Measurements from ENCODE around the gene PTPRN2. TPM values are rescaled to one million over a fixed set of nuclear protein-coding genes. Genes with fewer than 3 reads are reported as not detected.

PTPRN2 gene
- total and polyA plus RNA-seq, 2 donors from 2014 or later = 4.8 to 6.2 TPM

- FAIRE-seq = no peak
Measured at GRCh38 chr7:158487631-158488151, 99.9 kb downstream of the PTPRN2 start.

GRCh38 chr7:158486919-158487318 is 100.7 kb downstream of the PTPRN2 start:
- no peaks in the 10 kb centered on the region for H3K4me1 ChIP-seq (ENCODE audit: control insufficient read depth in 2 of 3, insufficient read depth in 2 of 3, low read depth in 1 of 3, low read length in 3 of 3)
- no peaks in the 10 kb centered on the region for H3K36me3 ChIP-seq (ENCODE audit: control insufficient read depth in 2 of 3, insufficient read depth in 3 of 3, low read length in 3 of 3)
- TF ChIP-seq, protein P1, sequence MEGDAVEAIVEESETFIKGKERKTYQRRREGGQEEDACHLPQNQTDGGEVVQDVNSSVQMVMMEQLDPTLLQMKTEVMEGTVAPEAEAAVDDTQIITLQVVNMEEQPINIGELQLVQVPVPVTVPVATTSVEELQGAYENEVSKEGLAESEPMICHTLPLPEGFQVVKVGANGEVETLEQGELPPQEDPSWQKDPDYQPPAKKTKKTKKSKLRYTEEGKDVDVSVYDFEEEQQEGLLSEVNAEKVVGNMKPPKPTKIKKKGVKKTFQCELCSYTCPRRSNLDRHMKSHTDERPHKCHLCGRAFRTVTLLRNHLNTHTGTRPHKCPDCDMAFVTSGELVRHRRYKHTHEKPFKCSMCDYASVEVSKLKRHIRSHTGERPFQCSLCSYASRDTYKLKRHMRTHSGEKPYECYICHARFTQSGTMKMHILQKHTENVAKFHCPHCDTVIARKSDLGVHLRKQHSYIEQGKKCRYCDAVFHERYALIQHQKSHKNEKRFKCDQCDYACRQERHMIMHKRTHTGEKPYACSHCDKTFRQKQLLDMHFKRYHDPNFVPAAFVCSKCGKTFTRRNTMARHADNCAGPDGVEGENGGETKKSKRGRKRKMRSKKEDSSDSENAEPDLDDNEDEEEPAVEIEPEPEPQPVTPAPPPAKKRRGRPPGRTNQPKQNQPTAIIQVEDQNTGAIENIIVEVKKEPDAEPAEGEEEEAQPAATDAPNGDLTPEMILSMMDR (IDR thresholded peaks at IDR 0.05; ENCODE audit: borderline replicate concordance, extremely low read depth, insufficient read depth) = no peak
- no peak for FAIRE-seq
- no peak overlapping the region for H3K4me3 ChIP-seq (ENCODE audit: low read length in 3 of 3)
- no peak overlapping the region for H3K9ac ChIP-seq (ENCODE audit: low read length in 3 of 3)
- no peak for DNase-seq
- H3K9me3 ChIP-seq (ENCODE audit: control insufficient read depth in 2 of 3, insufficient read depth in 1 of 3, low read length in 3 of 3) = peaks cover 0 to 3% (median 0%) of the 10 kb centered on the region in 3 donors
- H3K27me3 ChIP-seq (ENCODE audit: control insufficient read depth, insufficient read depth, low read length) = no peaks in the 10 kb centered on the region
- no peak overlapping the region for H3K27ac ChIP-seq (ENCODE audit: low read depth in 2 of 2, low read length in 2 of 2)
- intact Hi-C loops (cut with DNase I) = no loop called here

More at GRCh38 chr7:158487631-158488151, 99.9 kb downstream of the PTPRN2 start:
- Histone ChIP-seq H3K36me3 (ENCODE audit: control insufficient read depth in 2 of 3, insufficient read depth in 3 of 3, low read length in 3 of 3) (no peaks in the 10 kb centered on the region), H3K4me3 (ENCODE audit: low read length in 3 of 3) (no peak overlapping the region), H3K27me3 (ENCODE audit: control insufficient read depth, insufficient read depth, low read length) (no peaks in the 10 kb centered on the region), H3K9ac (ENCODE audit: low read length in 3 of 3) (no peak overlapping the region), H3K9me3 (ENCODE audit: control insufficient read depth in 2 of 3, insufficient read depth in 1 of 3, low read length in 3 of 3) (peaks cover 0 to 3% (median 0%) of the 10 kb centered on the region in 3 donors), H3K4me1 (ENCODE audit: control insufficient read depth in 2 of 3, insufficient read depth in 2 of 3, low read depth in 1 of 3, low read length in 3 of 3) (no peaks in the 10 kb centered on the region), H3K27ac (ENCODE audit: low read depth in 2 of 2, low read length in 2 of 2) (no peak overlapping the region)
- TF ChIP-seq, protein P1 (IDR thresholded peaks at IDR 0.05; ENCODE audit: borderline replicate concordance, extremely low read depth, insufficient read depth) = no peak
- no peak for DNase-seq
- intact Hi-C loops (cut with DNase I) = no loop called here

- intact Hi-C loops (cut with DNase I) = no loop called here
- no peaks in the 10 kb centered on the region for H3K36me3 ChIP-seq (ENCODE audit: control insufficient read depth in 2 of 3, insufficient read depth in 3 of 3, low read length in 3 of 3)
- H3K9ac ChIP-seq (ENCODE audit: low read length in 3 of 3) = no peak overlapping the region
- no peak overlapping the region for H3K27ac ChIP-seq (ENCODE audit: low read depth in 2 of 2, low read length in 2 of 2)
- no peak for FAIRE-seq
- H3K27me3 ChIP-seq (ENCODE audit: control insufficient read depth, insufficient read depth, low read length) = no peaks in the 10 kb centered on the region
- DNase-seq = peak in 1 of 5 donors; percentile 50
- no peak overlapping the region for H3K4me3 ChIP-seq (ENCODE audit: low read length in 3 of 3)
- peaks cover 0 to 3% (median 0%) of the 10 kb centered on the region in 3 donors for H3K9me3 ChIP-seq (ENCODE audit: control insufficient read depth in 2 of 3, insufficient read depth in 1 of 3, low read length in 3 of 3)
- TF ChIP-seq, protein P1 (IDR thresholded peaks at IDR 0.05; ENCODE audit: borderline replicate concordance, extremely low read depth, insufficient read depth) = no peak
- no peaks in the 10 kb centered on the region for H3K4me1 ChIP-seq (ENCODE audit: control insufficient read depth in 2 of 3, insufficient read depth in 2 of 3, low read depth in 1 of 3, low read length in 3 of 3)
Measured at GRCh38 chr7:158484801-158485531, 102.7 kb downstream of the PTPRN2 start.

Measured in kidney (tissue), 14 donors.